ENCODE measurements around the gene ZNF784.

ZNF784 gene

GRCh38 chr19:55656988-55657747 is 32.8 kb upstream of the ZNF784 start:
- in situ Hi-C loops (cut with MboI; ENCODE audit: low sequenced_read_pairs), result no loop called here

- in situ Hi-C loops (cut with MboI; ENCODE audit: low sequenced_read_pairs), result no loop called here
Measured at GRCh38 chr19:55656552-55656951, 32.2 kb upstream of the ZNF784 start.

GRCh38 chr19:55655648-55656040 is 31.3 kb upstream of the ZNF784 start:
- in situ Hi-C loops (cut with MboI; ENCODE audit: low sequenced_read_pairs), result no loop called here

- in situ Hi-C loops (cut with MboI; ENCODE audit: low sequenced_read_pairs), result no loop called here
Measured at GRCh38 chr19:55654868-55655647, 30.7 kb upstream of the ZNF784 start, which contains the start of gene U2AF2. TSS of gene U2AF2 (plus strand) at chr19:55655035. CDS start at chr19:55655105, 70 bp downstream.

- in situ Hi-C loops (cut with MboI; ENCODE audit: low sequenced_read_pairs), result no loop called here
Measured at GRCh38 chr19:55654323-55654867, 30.0 kb upstream of the ZNF784 start.

GRCh38 chr19:55653651-55654322 is 29.4 kb upstream of the ZNF784 start:
- in situ Hi-C loops (cut with MboI; ENCODE audit: low sequenced_read_pairs), result no loop called here

- in situ Hi-C loops (cut with MboI; ENCODE audit: low sequenced_read_pairs), result no loop called here
Measured at GRCh38 chr19:55652311-55653128, 28.2 kb upstream of the ZNF784 start.

GRCh38 chr19:55651236-55651635 is 26.9 kb upstream of the ZNF784 start:
- in situ Hi-C loops (cut with MboI; ENCODE audit: low sequenced_read_pairs), result no loop called here

GRCh38 chr19:55650602-55651230 is 26.4 kb upstream of the ZNF784 start:
- in situ Hi-C loops (cut with MboI; ENCODE audit: low sequenced_read_pairs), result no loop called here

GRCh38 chr19:55650126-55650557 is 25.8 kb upstream of the ZNF784 start:
- in situ Hi-C loops (cut with MboI; ENCODE audit: low sequenced_read_pairs), result no loop called here

GRCh38 chr19:55649268-55650125 is 25.1 kb upstream of the ZNF784 start:
- in situ Hi-C loops (cut with MboI; ENCODE audit: low sequenced_read_pairs), result no loop called here

GRCh38 chr19:55648585-55649267 is 24.4 kb upstream of the ZNF784 start:
- in situ Hi-C loops (cut with MboI; ENCODE audit: low sequenced_read_pairs), result no loop called here

GRCh38 chr19:55647732-55648584 is 23.6 kb upstream of the ZNF784 start, which contains the start of gene CCDC106:
TSS of gene CCDC106 (plus strand) at chr19:55648212. CDS start at chr19:55649047, 835 bp downstream.
- in situ Hi-C loops (cut with MboI; ENCODE audit: low sequenced_read_pairs), result no loop called here

GRCh38 chr19:55646889-55647731 is 22.7 kb upstream of the ZNF784 start:
- in situ Hi-C loops (cut with MboI; ENCODE audit: low sequenced_read_pairs), result no loop called here

- in situ Hi-C loops (cut with MboI; ENCODE audit: low sequenced_read_pairs), result no loop called here
Measured at GRCh38 chr19:55645512-55645881, 21.1 kb upstream of the ZNF784 start.

- in situ Hi-C loops (cut with MboI; ENCODE audit: low sequenced_read_pairs), result no loop called here
Measured at GRCh38 chr19:55644842-55645511, 20.6 kb upstream of the ZNF784 start.

All from hTERT RPE-1 (cell line).